Pancreas (tissue), 10 donors: ENCODE results near the gene AKAP11. TPM values are rescaled to one million over a fixed set of nuclear protein-coding genes. Genes with fewer than 3 reads are reported as not detected.
"Not testable (repeated sequence)": the region's sequence is repeated elsewhere in the genome, so short reads cannot be mapped to it uniquely, and the experiment has no call there.

ENCODE experiments used
- ATAC-seq, 4 donors: fragments of 200-7000 bp; cut with Tn5 transposase; one replicate each; pipeline versions ENCODE4 v1.8.0 to v1.9.1; 2020; ENCODE audit warnings: mild to moderate bottlenecking in 4 of 4, moderate library complexity in 4 of 4
- DNase-seq, 6 donors: peaks; one replicate each; pipeline ENCODE4 v3.0.0-alpha.2; 2020
- FAIRE-seq: peaks from 2 replicates; lab custom pipeline; 2012; peaks lifted over from hg19 to GRCh38; lab: Jason Lieb, UNC
- H3K27ac ChIP-seq, 4 donors: fragments of 200-600 bp; sonication (generic); 1 replicate in 3 of 4; 2 replicates in 1 of 4; pipeline versions ENCODE4 v1.5.0 to v1.8.0; 2020
- H3K27me3 ChIP-seq, 4 donors: fragments of 200-600 bp; one replicate each; pipeline ENCODE4 v1.8.0; 2021
- H3K36me3 ChIP-seq, 3 donors: fragments of 200-600 bp; sonication (generic) in 1 of 3; one replicate each; pipeline versions ENCODE4 v1.5.0 to v1.8.0; 2020 to 2021
- H3K4me1 ChIP-seq, 3 donors: fragments of 200-600 bp; one replicate each; pipeline ENCODE4 v1.8.0; 2021
- H3K4me3 ChIP-seq, 4 donors: fragments of 200-600 bp; sonication (generic) in 2 of 4; one replicate each; pipeline versions ENCODE4 v1.5.0 to v1.8.0; 2020 to 2021
- H3K9me3 ChIP-seq, 4 donors: fragments of 200-600 bp; one replicate each; pipeline ENCODE4 v1.8.0; 2021
- WGBS, 2 donors: extraction: QIAGEN DNeasy Blood & Tissue Kit; methylation state at CpG; one replicate each; pipeline ENCODE4 v1.1.7; 2013; 5-methylcytosine and 5-hydroxymethylcytosine counted together
- intact Hi-C, 3 donors: fragments of 100-400 bp; cut with DNase I; formaldehyde crosslinking; loops; one replicate each; pipeline versions ENCODE4 v1.11.1 to v1.14.2; 2022
- polyA plus RNA-seq, 2 donors: library from polyadenylated mRNA; stranded (reverse); fragments of 200-250 nt; gene quantifications; one replicate each; pipeline ENCODE4 v1.2.3, GENCODE V29; 2013
- total RNA-seq, 6 donors: library from RNA; stranded (reverse); fragmentation: NEBNext Ultra II Directional in 4 of 6; extraction: Animal tissue kit (Norgen Biotek cat#: 25700) in 4 of 6; gene quantifications; one replicate each; pipeline versions ENCODE4 v1.2.1 to v1.2.4, GENCODE V29; 2021 to 2023
- TF ChIP-seq, protein P1 (sequence below), 4 donors: fragments of 200-600 bp; sonication (generic) in 3 of 4; IDR thresholded peaks; one replicate each; pipeline versions ENCODE4 v1.5.0 to v1.8.0; 2021; ENCODE audit warnings: antibody characterized with exemption in 4 of 4
- donor health status: healthy with polysubstance abuse.
- donor health status: DM: no; HTN: no; CAD: no; lungs with moderate emphysema.
- donor health status: DM: no; HTN: no; CAD: no.
- donor health status: control.
- donor health status: control.
- donor health status: Bipolar disorder and iron deficiency.
- donor health status: DM: yes; HTN: yes; CAD: no.
- donor health status: DM: no; HTN: no; CAD: no.
- donor health status: DM: no; HTN: no; CAD: no.
- donor health status: DM: yes; HTN: yes; CAD: no.

The AKAP11 gene
- total RNA-seq, result 10 to 100 TPM in 2 of 6 donors, 1 to 10 TPM in 4; 6.6 to 15.5 (median 8.6) TPM
- 1 to 10 TPM; 3.0 to 8.6 TPM for polyA plus RNA-seq

GRCh38 chr13:42272115-42272803, at the start of gene AKAP11:
Gene AKAP11, plus strand, starts transcription at chr13:42272152. Its CDS starts 14,197 bp downstream, at chr13:42286349.
- FAIRE-seq (no peak), ATAC-seq (peak; percentile 48 to 60 (median 49)), DNase-seq (peak in 4 of 6 donors; percentile 46 to 77 (median 52))
- 0 to 1% methylated on average over 45 to 59 of the region's 59 CpGs for WGBS, 2 donors
- TF ChIP-seq, protein P1, sequence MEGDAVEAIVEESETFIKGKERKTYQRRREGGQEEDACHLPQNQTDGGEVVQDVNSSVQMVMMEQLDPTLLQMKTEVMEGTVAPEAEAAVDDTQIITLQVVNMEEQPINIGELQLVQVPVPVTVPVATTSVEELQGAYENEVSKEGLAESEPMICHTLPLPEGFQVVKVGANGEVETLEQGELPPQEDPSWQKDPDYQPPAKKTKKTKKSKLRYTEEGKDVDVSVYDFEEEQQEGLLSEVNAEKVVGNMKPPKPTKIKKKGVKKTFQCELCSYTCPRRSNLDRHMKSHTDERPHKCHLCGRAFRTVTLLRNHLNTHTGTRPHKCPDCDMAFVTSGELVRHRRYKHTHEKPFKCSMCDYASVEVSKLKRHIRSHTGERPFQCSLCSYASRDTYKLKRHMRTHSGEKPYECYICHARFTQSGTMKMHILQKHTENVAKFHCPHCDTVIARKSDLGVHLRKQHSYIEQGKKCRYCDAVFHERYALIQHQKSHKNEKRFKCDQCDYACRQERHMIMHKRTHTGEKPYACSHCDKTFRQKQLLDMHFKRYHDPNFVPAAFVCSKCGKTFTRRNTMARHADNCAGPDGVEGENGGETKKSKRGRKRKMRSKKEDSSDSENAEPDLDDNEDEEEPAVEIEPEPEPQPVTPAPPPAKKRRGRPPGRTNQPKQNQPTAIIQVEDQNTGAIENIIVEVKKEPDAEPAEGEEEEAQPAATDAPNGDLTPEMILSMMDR (IDR thresholded peaks at IDR 0.05), result no peak
- Histone ChIP-seq H3K27me3 (no peaks in the 10 kb centered on the region), H3K27ac (peak within 1 kb of the TSS; percentile 51 to 83 (median 70)), H3K36me3 (no peaks in the 10 kb centered on the region), H3K4me3 (peak within 1 kb of the TSS; percentile 56 to 91 (median 78)), H3K9me3 (no peaks in the 10 kb centered on the region), H3K4me1 (peaks cover 0 to 7% (median 0%) of the 10 kb centered on the region in 3 donors)
- intact Hi-C loops, result no loop called here

- Histone ChIP-seq H3K27ac (no peak overlapping the region), H3K36me3 (no peaks in the 10 kb centered on the region), H3K4me3 (no peak overlapping the region), H3K4me1 (no peaks in the 10 kb centered on the region), H3K9me3 (no peaks in the 10 kb centered on the region), H3K27me3 (no peaks in the 10 kb centered on the region)
- 74 to 83% methylated on average over 4 of the region's 4 CpGs for WGBS, 2 donors
- ATAC-seq (no peak), FAIRE-seq (no peak), DNase-seq (no peak)
- TF ChIP-seq, protein P1 (IDR thresholded peaks at IDR 0.05), result no peak
- intact Hi-C loops, result no loop called here
Observed at GRCh38 chr13:42223681-42224080, 48.3 kb upstream of the AKAP11 start.

GRCh38 chr13:42225051-42225450, 46.9 kb upstream of the AKAP11 start:
- H3K36me3 ChIP-seq, result no peaks in the 10 kb centered on the region
- intact Hi-C loops, result no loop called here
- H3K9me3 ChIP-seq, result no peaks in the 10 kb centered on the region
- H3K27ac ChIP-seq, result no peak overlapping the region
- DNase-seq, result no peak
- H3K4me1 ChIP-seq, result no peaks in the 10 kb centered on the region
- no peaks in the 10 kb centered on the region for H3K27me3 ChIP-seq
- WGBS, 2 donors, result 91 to 98% methylated on average over 2 of the region's 2 CpGs
- TF ChIP-seq, protein P1 (IDR thresholded peaks at IDR 0.05), result no peak
- FAIRE-seq, result no peak
- H3K4me3 ChIP-seq, result no peak overlapping the region
- ATAC-seq, result no peak

- H3K27me3 ChIP-seq, DNase-seq, H3K27ac ChIP-seq, ATAC-seq, intact Hi-C loops, H3K9me3 ChIP-seq, H3K4me3 ChIP-seq, H3K4me1 ChIP-seq, FAIRE-seq, H3K36me3 ChIP-seq: not testable (repeated sequence)
- WGBS, 2 donors, result 91 to 94% methylated on average over 5 of the region's 5 CpGs
Observed at GRCh38 chr13:42226759-42227158, 45.2 kb upstream of the AKAP11 start.

GRCh38 chr13:42228527-42228926, 43.4 kb upstream of the AKAP11 start:
- intact Hi-C loops, result no loop called here
- DNase-seq (no peak), ATAC-seq (no peak), FAIRE-seq (no peak)
- TF ChIP-seq, protein P1 (IDR thresholded peaks at IDR 0.05), result no peak
- Histone ChIP-seq H3K27ac (no peak overlapping the region), H3K9me3 (no peaks in the 10 kb centered on the region), H3K4me3 (no peak overlapping the region), H3K36me3 (no peaks in the 10 kb centered on the region), H3K27me3 (no peaks in the 10 kb centered on the region), H3K4me1 (no peaks in the 10 kb centered on the region)
- WGBS, 2 donors, result 95 to 99% methylated on average over 1 of the region's 1 CpG
